Activated naive CD4-positive, alpha-beta T cell treated with anti-CD3 and anti-CD28 coated beads, Interleukin-2, amount 50 U/mL, for 72 hours (primary cell): ENCODE results near the gene PDZRN3. TPM values are rescaled to one million over a fixed set of nuclear protein-coding genes. Genes with fewer than 3 reads are reported as not detected.
"Not testable (repeated sequence)": the region's sequence is repeated elsewhere in the genome, so short reads cannot be mapped to it uniquely, and the experiment has no call there.

Experiments
- ATAC-seq, 2 donors: fragments of 150-1000 bp; cut with Tn5 transposase; 2 replicates each; pipeline ENCODE4 v1.10.0; 2021; ENCODE audit warnings: mild to moderate bottlenecking in 2 of 2, moderate library complexity in 2 of 2
- DNase-seq, 2 donors: peaks; one replicate each; pipeline ENCODE4 v3.0.0; 2021 to 2022; ENCODE audit warnings: low spot score in 2 of 2
- H3K27ac Mint-ChIP-seq, 2 donors: one replicate each; pipeline ENCODE4 v1.8.0; 2022; ENCODE audit warnings: mild to moderate bottlenecking in 2 of 2, mixed read lengths in 2 of 2
- H3K36me3 Mint-ChIP-seq, 2 donors: one replicate each; pipeline ENCODE4 v1.8.0; 2022; ENCODE audit warnings: mixed read lengths in 2 of 2
- H3K9me3 Mint-ChIP-seq, 2 donors: one replicate each; pipeline ENCODE4 v1.8.0; 2022; ENCODE audit warnings: mixed read lengths in 2 of 2
- total RNA-seq, 2 donors: library from RNA; stranded (reverse); gene quantifications; one replicate each; pipeline ENCODE4 v1.2.3, GENCODE V29; 2022

The PDZRN3 gene
- total RNA-seq, 2 donors from 2014 or later: not detected

- ATAC-seq (no peak), DNase-seq (no peak)
- Mint-ChIP-seq H3K9me3 (peaks cover 3 to 4% of the 10 kb centered on the region in 2 donors), H3K36me3 (no peaks in the 10 kb centered on the region), H3K27ac (no peak overlapping the region)
These were observed 47.7 kb downstream of the PDZRN3 start for GRCh38 chr3:73576999-73577461.

- H3K9me3 Mint-ChIP-seq: peaks cover 4 to 7% of the 10 kb centered on the region in 2 donors
- ATAC-seq: no peak
These were observed 48.8 kb downstream of the PDZRN3 start for GRCh38 chr3:73575953-73576352.

GRCh38 chr3:73575519-73575918 is 49.2 kb downstream of the PDZRN3 start:
- ATAC-seq: no peak
- H3K27ac Mint-ChIP-seq: no peak overlapping the region
- no peak for DNase-seq
- H3K9me3 Mint-ChIP-seq: peaks cover 4 to 8% of the 10 kb centered on the region in 2 donors
- H3K36me3 Mint-ChIP-seq: no peaks in the 10 kb centered on the region

More at GRCh38 chr3:73575953-73576352, 48.8 kb downstream of the PDZRN3 start:
- no peaks in the 10 kb centered on the region for H3K36me3 Mint-ChIP-seq
- no peak overlapping the region for H3K27ac Mint-ChIP-seq
- no peak for DNase-seq

- peaks cover 4 to 8% of the 10 kb centered on the region in 2 donors for H3K9me3 Mint-ChIP-seq
- ATAC-seq (no peak), DNase-seq (no peak)
- no peak overlapping the region for H3K27ac Mint-ChIP-seq
- H3K36me3 Mint-ChIP-seq: no peaks in the 10 kb centered on the region
These were observed 51.5 kb downstream of the PDZRN3 start for GRCh38 chr3:73573204-73573603.

GRCh38 chr3:73572368-73572767 is 52.4 kb downstream of the PDZRN3 start:
- ATAC-seq (no peak), DNase-seq (no peak)
- Mint-ChIP-seq H3K9me3 (peaks cover 0 to 5% of the 10 kb centered on the region in 2 donors), H3K36me3 (no peaks in the 10 kb centered on the region), H3K27ac (no peak overlapping the region)

GRCh38 chr3:73571238-73571794 is 53.4 kb downstream of the PDZRN3 start:
- no peak for DNase-seq
- Mint-ChIP-seq H3K36me3 (no peaks in the 10 kb centered on the region), H3K9me3 (peaks cover 0 to 5% of the 10 kb centered on the region in 2 donors), H3K27ac (no peak overlapping the region)
- no peak for ATAC-seq

- ATAC-seq: no peak
- Mint-ChIP-seq H3K27ac (no peak overlapping the region), H3K9me3 (peaks cover 0 to 5% of the 10 kb centered on the region in 2 donors), H3K36me3 (no peaks in the 10 kb centered on the region)
- DNase-seq: no peak
These were observed 55.4 kb downstream of the PDZRN3 start for GRCh38 chr3:73569246-73569760.

GRCh38 chr3:73568371-73568862 is 56.3 kb downstream of the PDZRN3 start:
- Mint-ChIP-seq H3K9me3 (peaks cover 0 to 5% of the 10 kb centered on the region in 2 donors), H3K36me3 (no peaks in the 10 kb centered on the region)
- ATAC-seq: no peak

GRCh38 chr3:73565374-73565773 is 59.4 kb downstream of the PDZRN3 start:
- H3K9me3 Mint-ChIP-seq, ATAC-seq, H3K27ac Mint-ChIP-seq, H3K36me3 Mint-ChIP-seq, DNase-seq: not testable (repeated sequence)

More at GRCh38 chr3:73568371-73568862, 56.3 kb downstream of the PDZRN3 start:
- no peak for DNase-seq
- H3K27ac Mint-ChIP-seq: no peak overlapping the region

GRCh38 chr3:73563896-73564582 is 60.7 kb downstream of the PDZRN3 start:
- Mint-ChIP-seq H3K9me3 (peaks cover 0 to 4% of the 10 kb centered on the region in 2 donors), H3K27ac (no peak overlapping the region), H3K36me3 (no peaks in the 10 kb centered on the region)
- no peak for ATAC-seq
- no peak for DNase-seq

GRCh38 chr3:73561494-73561893 is 63.2 kb downstream of the PDZRN3 start:
- no peaks in the 10 kb centered on the region for H3K36me3 Mint-ChIP-seq
- ATAC-seq: no peak
- no peak for DNase-seq
- no peak overlapping the region for H3K27ac Mint-ChIP-seq
- peaks cover 0 to 4% of the 10 kb centered on the region in 2 donors for H3K9me3 Mint-ChIP-seq

GRCh38 chr3:73559749-73560148 is 65.0 kb downstream of the PDZRN3 start:
- no peaks in the 10 kb centered on the region for H3K36me3 Mint-ChIP-seq
- no peak overlapping the region for H3K27ac Mint-ChIP-seq
- ATAC-seq: no peak
- DNase-seq: no peak
- peaks cover 0 to 4% of the 10 kb centered on the region in 2 donors for H3K9me3 Mint-ChIP-seq

GRCh38 chr3:73558727-73559075 is 66.0 kb downstream of the PDZRN3 start:
- peaks cover 0 to 4% of the 10 kb centered on the region in 2 donors for H3K9me3 Mint-ChIP-seq
- DNase-seq (no peak), ATAC-seq (no peak)
- H3K36me3 Mint-ChIP-seq: no peaks in the 10 kb centered on the region
- H3K27ac Mint-ChIP-seq: no peak overlapping the region

- H3K9me3 Mint-ChIP-seq: peaks cover 0 to 4% of the 10 kb centered on the region in 2 donors
- ATAC-seq: no peak
- H3K27ac Mint-ChIP-seq: no peak overlapping the region
- no peaks in the 10 kb centered on the region for H3K36me3 Mint-ChIP-seq
- no peak for DNase-seq
These were observed 66.6 kb downstream of the PDZRN3 start for GRCh38 chr3:73557986-73558726.

- H3K36me3 Mint-ChIP-seq: no peaks in the 10 kb centered on the region
- peak overlapping the region in 1 of 2 donors; percentile 22 for H3K27ac Mint-ChIP-seq
- DNase-seq (no peak), ATAC-seq (no peak)
- peaks cover 0 to 4% of the 10 kb centered on the region in 2 donors for H3K9me3 Mint-ChIP-seq
These were observed 68.0 kb downstream of the PDZRN3 start for GRCh38 chr3:73556520-73557372.

- no peaks in the 10 kb centered on the region for H3K9me3 Mint-ChIP-seq
- DNase-seq (no peak), ATAC-seq (no peak)
- H3K36me3 Mint-ChIP-seq: no peaks in the 10 kb centered on the region
- H3K27ac Mint-ChIP-seq: no peak overlapping the region
These were observed 69.7 kb downstream of the PDZRN3 start for GRCh38 chr3:73555076-73555475.
